IMR-90 (cell line): ENCODE data around the gene GPR3. TPM values are rescaled to one million over a fixed set of nuclear protein-coding genes. Genes with fewer than 3 reads are reported as not detected.

ENCODE experiments used
- ATAC-seq: fragments of 200-7000 bp; cut with Tn5 transposase; 2 replicates; pipeline ENCODE4 v1.9.1; 2020; ENCODE audit warnings: low read depth, mild to moderate bottlenecking, moderate library complexity
- BruUV-seq: library from RNA; stranded (reverse); fragments of 400-500 nt; replicated peaks from 2 replicates; lab custom pipeline; 2021; lab: Mats Ljungman, UMichigan
- CTCF ChIA-PET: fragments of 300-600 bp; formaldehyde crosslinking; extraction: SDS; loops from one replicate; lab custom pipeline; 2021; ENCODE audit warnings: antibody characterized with exemption; lab: Yijun Ruan, JAX
- POLR2A ChIA-PET: fragments of 300-600 bp; sonication (Branson Sonifier 250); formaldehyde crosslinking; loops from one replicate; lab custom pipeline; 2022; ENCODE audit warnings: antibody characterized with exemption; ENCODE audit not compliant: unreplicated experiment; lab: Charles Lee
- DNase-seq: peaks from one replicate; pipeline ENCODE4 v3.0.0; 2013
- H2AFZ ChIP-seq: replicated peaks from 2 replicates; pipeline ENCODE3; 2013; ENCODE audit warnings: low read length, mild to moderate bottlenecking; ENCODE audit not compliant: poor library complexity
- H2AK5ac ChIP-seq: 2 replicates; pipeline ENCODE4 v1.6.1; 2013; ENCODE audit warnings: low read depth, low read length, inconsistent platforms
- H2AK9ac ChIP-seq: replicated peaks from 2 replicates; pipeline ENCODE3; 2013; ENCODE audit warnings: mild to moderate bottlenecking, low read depth, low read length, moderate library complexity; ENCODE audit not compliant: poor library complexity
- H2BK120ac ChIP-seq: 2 replicates; pipeline ENCODE4 v1.6.1; 2013; ENCODE audit warnings: low read depth, low read length, inconsistent platforms
- H2BK15ac ChIP-seq: 3 replicates; pipeline ENCODE4 v1.6.1; 2013; ENCODE audit warnings: low read depth, low read length, inconsistent platforms
- H2BK20ac ChIP-seq: 2 replicates; pipeline ENCODE4 v1.6.1; 2013; ENCODE audit warnings: low read depth, mild to moderate bottlenecking, inconsistent platforms, low read length, moderate library complexity
- H2BK5ac ChIP-seq: 2 replicates; pipeline ENCODE4 v1.6.1; 2013; ENCODE audit warnings: mild to moderate bottlenecking, low read depth, low read length, inconsistent platforms; ENCODE audit not compliant: poor library complexity, severe bottlenecking
- H3K14ac ChIP-seq: replicated peaks from 2 replicates; pipeline ENCODE4 v1.6.1; 2013; ENCODE audit warnings: low read depth, low read length, inconsistent platforms
- H3K18ac ChIP-seq: 2 replicates; pipeline ENCODE4 v1.6.1; 2013; ENCODE audit warnings: low read depth, low read length, control low read depth
- H3K23ac ChIP-seq: 2 replicates; pipeline ENCODE4 v1.6.1; 2013; ENCODE audit warnings: low read depth, low read length, inconsistent platforms
- H3K27ac ChIP-seq: 2 replicates; pipeline ENCODE4 v1.5.1; 2013; ENCODE audit warnings: mild to moderate bottlenecking, control low read depth, low read length; ENCODE audit not compliant: insufficient read depth
- H3K27me3 ChIP-seq: 2 replicates; pipeline ENCODE4 v1.6.1; 2013; ENCODE audit warnings: low read length; ENCODE audit not compliant: control insufficient read depth, insufficient read depth
- H3K36me3 ChIP-seq: 2 replicates; pipeline ENCODE4 v1.6.1; 2013; ENCODE audit warnings: low read length, mixed read lengths; ENCODE audit not compliant: control insufficient read depth, insufficient read depth
- H3K4ac ChIP-seq: 2 replicates; pipeline ENCODE4 v1.6.1; 2013; ENCODE audit warnings: low read depth, low read length, inconsistent platforms
- H3K4me1 ChIP-seq: 2 replicates; pipeline ENCODE4 v1.6.1; 2013; ENCODE audit warnings: low read length, mixed read lengths; ENCODE audit not compliant: control insufficient read depth, insufficient read depth
- H3K4me2 ChIP-seq: 2 replicates; pipeline ENCODE4 v1.6.1; 2013; ENCODE audit warnings: low read depth, mild to moderate bottlenecking, control low read depth, low read length, moderate library complexity
- H3K4me3 ChIP-seq: 2 replicates; pipeline ENCODE4 v1.5.1; 2013; ENCODE audit warnings: low read depth, mild to moderate bottlenecking, control low read depth, low read length, moderate library complexity; ENCODE audit not compliant: insufficient read depth
- H3K56ac ChIP-seq: 2 replicates; pipeline ENCODE4 v1.6.1; 2013; ENCODE audit warnings: low read length, inconsistent platforms; ENCODE audit not compliant: insufficient read depth; ENCODE audit errors: extremely low read depth
- H3K79me1 ChIP-seq, 2 experiments: 2 replicates each; pipeline ENCODE4 v1.6.1; 2013; ENCODE audit warnings: low read length in 2 of 2, inconsistent platforms in 1 of 2, low read depth in 1 of 2
- H3K9ac ChIP-seq: 2 replicates; pipeline ENCODE4 v1.6.1; 2013; ENCODE audit warnings: low read depth, low read length, control low read depth
- H3K9me1 ChIP-seq: 2 replicates; pipeline ENCODE4 v1.6.1; 2013; ENCODE audit warnings: low read length, inconsistent platforms; ENCODE audit not compliant: insufficient read depth
- H3K9me3 ChIP-seq: 2 replicates; pipeline ENCODE4 v1.6.1; 2013; ENCODE audit warnings: low read length; ENCODE audit not compliant: control insufficient read depth, insufficient read depth
- H4K20me1 ChIP-seq: 2 replicates; pipeline ENCODE4 v1.6.1; 2013; ENCODE audit warnings: low read length, inconsistent platforms; ENCODE audit not compliant: insufficient read depth
- H4K5ac ChIP-seq: 2 replicates; pipeline ENCODE4 v1.6.1; 2013; ENCODE audit warnings: mild to moderate bottlenecking, low read depth, low read length, control low read depth
- H4K8ac ChIP-seq, 2 experiments: 2 replicates each; pipeline ENCODE4 v1.6.1; 2013; ENCODE audit warnings: low read depth in 2 of 2, low read length in 2 of 2, control low read depth in 1 of 2, inconsistent platforms in 1 of 2
- H4K91ac ChIP-seq: 2 replicates; pipeline ENCODE4 v1.6.1; 2013; ENCODE audit warnings: low read depth, low read length, inconsistent platforms; ENCODE audit not compliant: insufficient read depth
- CHD1 ChIP-seq: IDR thresholded peaks from 2 replicates; pipeline ENCODE4 v1.6.1; 2012; ENCODE audit warnings: low read depth, low read length, improper control_type of control experiment
- WGBS, 2 experiments: methylation state at CpG; one replicate each; pipeline versions ENCODE4 v1.1.5 to v1.1.7; 2013; ENCODE audit warnings: missing lambda C conversion rate in 2 of 2; ENCODE audit not compliant: insufficient read length in 1 of 2; ENCODE audit errors: extremely low coverage in 2 of 2; 5-methylcytosine and 5-hydroxymethylcytosine counted together
- dilution Hi-C: fragments of 300-500 bp; cut with HindIII; formaldehyde crosslinking; loops from one replicate; pipeline ENCODE4 v1.14.3; 2018; ENCODE audit warnings: low sequenced_read_pairs; ENCODE audit not compliant: unreplicated experiment
- in situ Hi-C: fragments of 300-500 bp; cut with MboI; formaldehyde crosslinking; loops from 3 replicates; pipeline ENCODE4 v1.14.3; 2019; ENCODE audit warnings: low sequenced_read_pairs, inconsistent platforms, mixed read lengths
- intact Hi-C: fragments of 100-400 bp; cut with micrococcal nuclease; formaldehyde crosslinking; loops from 2 replicates; pipeline ENCODE4 v1.10.0; 2022
- polyA plus RNA-seq, 3 experiments: library from polyadenylated mRNA; depleted of rRNA; stranded (reverse); fragments of >200 nt; gene quantifications; 2 replicates each; pipeline ENCODE4 v1.2.3, GENCODE V29; 2012; ENCODE audit warnings: low replicate concordance in 1 of 3
- total RNA-seq: library from RNA; depleted of rRNA; stranded (reverse); fragments of >200 nt; gene quantifications from 2 replicates; pipeline ENCODE4 v1.2.3, GENCODE V29; 2012

GPR3 gene
- total and polyA plus RNA-seq, 2 of the 4 experiments (the other 2 are of a cell fraction): 0.72 to 4.8 TPM

GRCh38 chr1:27355683-27356082 is 36.7 kb upstream of the GPR3 start:
- no peaks in the 10 kb centered on the region for H3K4me1 ChIP-seq
- H3K36me3 ChIP-seq: peaks cover 32% of the 10 kb centered on the region
- ChIA-PET POLR2A (no interaction called here), CTCF (no interaction called here)
- no peaks in the 10 kb centered on the region for H3K79me1 ChIP-seq
- dilution Hi-C loops: no loop called here
- intact Hi-C loops: no loop called here
- in situ Hi-C loops: no loop called here
- H3K9ac ChIP-seq: no peak overlapping the region
- H4K5ac ChIP-seq: no peak overlapping the region
- no peaks in the 10 kb centered on the region for H3K27me3 ChIP-seq
- H2BK120ac ChIP-seq: no peak overlapping the region
- H2AK5ac ChIP-seq: no peak overlapping the region
- H3K23ac ChIP-seq: no peak overlapping the region
- no peak overlapping the region for H3K18ac ChIP-seq
- no peak overlapping the region for H3K4ac ChIP-seq
- H3K9me1 ChIP-seq: no peaks in the 10 kb centered on the region
- H2BK20ac ChIP-seq: no peak overlapping the region
- no peaks in the 10 kb centered on the region for H4K20me1 ChIP-seq
- no peak overlapping the region for H4K91ac ChIP-seq
- WGBS, 2 experiments: 100% methylated on average over 1 of the region's 5 CpGs; no CpG with 5 or more reads in 1 of the 2 experiments
- no peak overlapping the region for H2BK15ac ChIP-seq
- H4K8ac ChIP-seq: no peak overlapping the region
- H3K4me2 ChIP-seq: no peak overlapping the region
- DNase-seq: no peak
- H3K56ac ChIP-seq: no peak overlapping the region
- no peak for TF ChIP-seq CHD1
- no peaks in the 10 kb centered on the region for H3K9me3 ChIP-seq
- ATAC-seq: no peak
- H2BK5ac ChIP-seq: no peak overlapping the region
- no peak overlapping the region for H3K14ac ChIP-seq
- no peak overlapping the region for H2AK9ac ChIP-seq
- H2AFZ ChIP-seq: no peak overlapping the region
- no peak overlapping the region for H3K4me3 ChIP-seq
- H3K27ac ChIP-seq: no peak overlapping the region
- BruUV-seq: no TSS peak
